CD14-positive monocyte (primary cell): ENCODE data around the gene POLD3. TPM values are rescaled to one million over a fixed set of nuclear protein-coding genes. Genes with fewer than 3 reads are reported as not detected.

Experiments used
- DNase-seq, 3 donors: peaks; one replicate each; pipeline ENCODE4 v3.0.0-alpha.2; 2011 to 2022
- H2AFZ ChIP-seq: 2 replicates; pipeline ENCODE4 v1.6.0; 2012; ENCODE audit warnings: mild to moderate bottlenecking, low read depth, low read length, inconsistent platforms; ENCODE audit not compliant: insufficient read depth, poor library complexity, severe bottlenecking
- H3K27ac ChIP-seq, 2 donors: 1 replicate in 1 of 2; 2 replicates in 1 of 2; pipeline ENCODE4 v1.5.1; 2012 to 2013; ENCODE audit warnings: low read length in 2 of 2, control low read depth in 1 of 2, inconsistent platforms in 1 of 2, low read depth in 1 of 2, mild to moderate bottlenecking in 1 of 2
- H3K27me3 ChIP-seq, 2 donors: one replicate each; pipeline versions ENCODE4 v1.6.0 to v1.6.1; 2011 to 2013; ENCODE audit warnings: low read length in 2 of 2; ENCODE audit not compliant: control insufficient read depth in 2 of 2, insufficient read depth in 2 of 2
- H3K36me3 ChIP-seq, 2 donors: replicated peaks in 1 of 2; 1 replicate in 1 of 2; 2 replicates in 1 of 2; pipeline versions ENCODE4 v1.5.1 to v1.6.1; 2012 to 2013; ENCODE audit warnings: low read length in 2 of 2, control low read depth in 1 of 2, inconsistent platforms in 1 of 2, mild to moderate bottlenecking in 1 of 2; ENCODE audit not compliant: insufficient read depth in 2 of 2, control insufficient read depth in 1 of 2
- H3K4me1 ChIP-seq, 2 donors: 1 replicate in 1 of 2; 2 replicates in 1 of 2; pipeline versions ENCODE4 v1.5.1 to v1.6.1; 2012 to 2013; ENCODE audit warnings: low read length in 2 of 2, control low read depth in 1 of 2, inconsistent platforms in 1 of 2, mild to moderate bottlenecking in 1 of 2, moderate library complexity in 1 of 2; ENCODE audit not compliant: insufficient read depth in 2 of 2, control insufficient read depth in 1 of 2
- H3K4me2 ChIP-seq: replicated peaks from 2 replicates; pipeline ENCODE3; 2012; ENCODE audit warnings: low read length, moderate library complexity, mild to moderate bottlenecking; ENCODE audit not compliant: poor library complexity, severe bottlenecking; ENCODE audit errors: extremely low read depth
- H3K4me3 ChIP-seq, 3 experiments: fragments of 200-600 bp in 1 of 3; sonication (generic) in 1 of 3; replicated peaks in 1 of 3; 1 replicate in 2 of 3; 2 replicates in 1 of 3; pipeline ENCODE4 v1.5.1; 2011 to 2013; ENCODE audit warnings: low read length in 3 of 3, mild to moderate bottlenecking in 3 of 3, control low read depth in 2 of 3, low read depth in 2 of 3, inconsistent platforms in 1 of 3, moderate library complexity in 1 of 3
- H3K79me2 ChIP-seq: 2 replicates; pipeline ENCODE4 v1.6.0; 2012; ENCODE audit warnings: mild to moderate bottlenecking, control low read depth, inconsistent platforms, low read length, moderate library complexity; ENCODE audit not compliant: insufficient read depth
- H3K9ac ChIP-seq: 2 replicates; pipeline ENCODE4 v1.6.0; 2017; ENCODE audit warnings: low read length, mild to moderate bottlenecking; ENCODE audit not compliant: insufficient read depth, poor library complexity, severe bottlenecking
- H3K9me3 ChIP-seq, 2 donors: replicated peaks in 1 of 2; 1 replicate in 1 of 2; 2 replicates in 1 of 2; pipeline versions ENCODE4 v1.5.1 to v1.6.1; 2012 to 2013; ENCODE audit warnings: low read length in 2 of 2, control low read depth in 1 of 2; ENCODE audit not compliant: control insufficient read depth in 1 of 2, insufficient read depth in 1 of 2
- H4K20me1 ChIP-seq: 2 replicates; pipeline ENCODE4 v1.6.0; 2012; ENCODE audit warnings: mild to moderate bottlenecking, low read length, control low read depth, moderate library complexity; ENCODE audit not compliant: insufficient read depth
- H3K27ac Mint-ChIP-seq, 7 donors: one replicate each; pipeline ENCODE4 v1.8.0; 2020; ENCODE audit warnings: mild to moderate bottlenecking in 7 of 7, mixed read lengths in 7 of 7, moderate library complexity in 6 of 7, inconsistent platforms in 2 of 7
- H3K27me3 Mint-ChIP-seq, 3 donors: one replicate each; pipeline ENCODE4 v1.8.0; 2021 to 2022; ENCODE audit warnings: low read depth in 3 of 3, mild to moderate bottlenecking in 3 of 3, mixed read lengths in 3 of 3, moderate library complexity in 3 of 3, inconsistent platforms in 1 of 3
- H3K36me3 Mint-ChIP-seq, 2 donors: one replicate each; pipeline ENCODE4 v1.8.0; 2020; ENCODE audit warnings: mixed read lengths in 2 of 2, inconsistent platforms in 1 of 2, mild to moderate bottlenecking in 1 of 2
- H3K4me1 Mint-ChIP-seq: one replicate; pipeline ENCODE4 v1.8.0; 2020; ENCODE audit warnings: mild to moderate bottlenecking, mixed read lengths
- H3K4me3 Mint-ChIP-seq, 2 donors: one replicate each; pipeline ENCODE4 v1.8.0; 2020; ENCODE audit warnings: mild to moderate bottlenecking in 2 of 2, mixed read lengths in 2 of 2, moderate library complexity in 1 of 2
- H3K9me3 Mint-ChIP-seq, 7 donors: one replicate each; pipeline ENCODE4 v1.8.0; 2020 to 2022; ENCODE audit warnings: mixed read lengths in 7 of 7, mild to moderate bottlenecking in 6 of 7, moderate library complexity in 6 of 7, inconsistent platforms in 2 of 7
- CTCF ChIP-seq: fragments of 200-600 bp; IDR thresholded peaks from one replicate; pipeline ENCODE4 v1.8.0; 2022; ENCODE audit warnings: antibody characterized with exemption, mild to moderate bottlenecking
- WGBS: methylation state at CpG from one replicate; pipeline ENCODE4 v1.1.5; 2013; ENCODE audit warnings: missing lambda C conversion rate; ENCODE audit not compliant: insufficient coverage; 5-methylcytosine and 5-hydroxymethylcytosine counted together
- intact Hi-C, 2 donors: fragments of 100-400 bp; cut with micrococcal nuclease; formaldehyde crosslinking; loops; one replicate each; pipeline versions ENCODE4 v1.15.0 to v1.15.1; 2023
- polyA plus RNA-seq, 3 donors: library from polyadenylated mRNA; depleted of rRNA in 1 of 3; unstranded in 2 of 3; stranded (reverse) in 1 of 3; fragments of 300-500 nt in 2 of 3; fragments of >200 nt in 1 of 3; fragmentation: Illumina TruSeq in 2 of 3; gene quantifications; 1 replicate in 2 of 3; 2 replicates in 1 of 3; pipeline ENCODE4 v1.2.3, GENCODE V29; 2012 to 2021

The POLD3 gene
- polyA plus RNA-seq, 3 donors: 11.3 to 29.9 (median 26.2) TPM

GRCh38 chr11:74671520-74672196 is 79.3 kb downstream of the POLD3 start:
- Histone ChIP-seq H3K4me3 (no peak overlapping the region), H3K4me2 (no peak overlapping the region), H3K4me1 (no peaks in the 10 kb centered on the region), H3K9me3 (no peaks in the 10 kb centered on the region), H3K27me3 (no peaks in the 10 kb centered on the region), H3K9ac (no peak overlapping the region), H3K36me3 (no peaks in the 10 kb centered on the region), H4K20me1 (no peaks in the 10 kb centered on the region), H3K79me2 (no peaks in the 10 kb centered on the region), H2AFZ (no peak overlapping the region), H3K27ac (no peak overlapping the region)
- TF ChIP-seq CTCF: no peak
- 76% methylated on average over 4 of the region's 10 CpGs for WGBS
- no peak for DNase-seq
- peaks cover 0 to 4% of the 10 kb centered on the region in 2 donors for H3K36me3 Mint-ChIP-seq
- no peak overlapping the region for H3K4me3 Mint-ChIP-seq
- H3K27ac Mint-ChIP-seq: peak overlapping the region in 1 of 7 donors; percentile 16
- peaks cover 0 to 6% (median 0%) of the 10 kb centered on the region in 7 donors for H3K9me3 Mint-ChIP-seq
- intact Hi-C loops: no loop called here
- no peaks in the 10 kb centered on the region for H3K27me3 Mint-ChIP-seq
- H3K4me1 Mint-ChIP-seq: peaks cover 4% of the 10 kb centered on the region

GRCh38 chr11:74672332-74672955 is 80.1 kb downstream of the POLD3 start:
- no peaks in the 10 kb centered on the region for H3K36me3 ChIP-seq
- H3K9ac ChIP-seq: no peak overlapping the region
- no peak for TF ChIP-seq CTCF
- no peak overlapping the region for H3K4me3 ChIP-seq
- H3K4me3 Mint-ChIP-seq: no peak overlapping the region
- H3K9me3 Mint-ChIP-seq: peaks cover 0 to 6% (median 0%) of the 10 kb centered on the region in 7 donors
- WGBS: 60% methylated on average over 2 of the region's 4 CpGs
- H3K4me1 Mint-ChIP-seq: peaks cover 2% of the 10 kb centered on the region
- intact Hi-C loops: no loop called here
- peaks cover 0 to 2% (median 0%) of the 10 kb centered on the region in 3 donors for H3K27me3 Mint-ChIP-seq
- H3K36me3 Mint-ChIP-seq: peaks cover 0 to 4% of the 10 kb centered on the region in 2 donors
- H3K9me3 ChIP-seq: no peaks in the 10 kb centered on the region
- no peak overlapping the region for H2AFZ ChIP-seq
- no peak for DNase-seq
- H3K27ac ChIP-seq: no peak overlapping the region
- H3K79me2 ChIP-seq: no peaks in the 10 kb centered on the region
- H3K4me2 ChIP-seq: no peak overlapping the region
- H4K20me1 ChIP-seq: no peaks in the 10 kb centered on the region
- H3K27ac Mint-ChIP-seq: no peak overlapping the region
- H3K4me1 ChIP-seq: no peaks in the 10 kb centered on the region
- no peaks in the 10 kb centered on the region for H3K27me3 ChIP-seq
